ENCODE data around the gene SRGAP1. TPM values are rescaled to one million over a fixed set of nuclear protein-coding genes. Genes with fewer than 3 reads are reported as not detected.
"Not testable (repeated sequence)": the region's sequence is repeated elsewhere in the genome, so short reads cannot be mapped to it uniquely, and the experiment has no call there.

SRGAP1 gene
- total and polyA plus RNA-seq, 7 donors = 0.23 to 5.1 (median 1.5) TPM

- no peaks in the 10 kb centered on the region for H3K4me1 ChIP-seq
- no peak for DNase-seq
- no peak overlapping the region for H3K4me3 ChIP-seq
- no peaks in the 10 kb centered on the region for H3K9me3 ChIP-seq
- no peak for TF ChIP-seq CTCF (IDR thresholded peaks at IDR 0.05)
- WGBS, 3 donors = 82 to 91% (median 86%) methylated on average over 7 of the region's 7 CpGs
- ATAC-seq = no peak
- H3K27ac ChIP-seq = no peak overlapping the region
- no peaks in the 10 kb centered on the region for H3K27me3 ChIP-seq (ENCODE audit: insufficient read depth in 3 of 3, low read length in 2 of 3)
- peaks cover 2 to 21% of the 10 kb centered on the region in 2 donors for H3K36me3 ChIP-seq (ENCODE audit: insufficient read depth in 1 of 2, low read depth in 1 of 2)
- intact Hi-C loops (cut with DNase I) = no loop called here
These were observed 350.0 kb downstream of the SRGAP1 start for GRCh38 chr12:64194333-64195149.

GRCh38 chr12:64195841-64196240, 351.3 kb downstream of the SRGAP1 start:
- H3K27me3 ChIP-seq (ENCODE audit: insufficient read depth in 3 of 3, low read length in 2 of 3); H3K27ac ChIP-seq; H3K9me3 ChIP-seq; H3K4me3 ChIP-seq; intact Hi-C loops (cut with DNase I); H3K4me1 ChIP-seq; DNase-seq; ATAC-seq: not testable (repeated sequence)
- WGBS, 3 donors = 62 to 87% (median 80%) methylated on average over 3 to 10 of the region's 15 CpGs
- peaks cover 2 to 21% of the 10 kb centered on the region in 2 donors for H3K36me3 ChIP-seq (ENCODE audit: insufficient read depth in 1 of 2, low read depth in 1 of 2)

GRCh38 chr12:64203036-64203435, 358.5 kb downstream of the SRGAP1 start:
- no peak for DNase-seq
- Histone ChIP-seq H3K36me3 (ENCODE audit: insufficient read depth in 1 of 2, low read depth in 1 of 2) (peaks cover 2 to 10% of the 10 kb centered on the region in 2 donors), H3K27ac (no peak overlapping the region), H3K27me3 (ENCODE audit: insufficient read depth in 3 of 3, low read length in 2 of 3) (no peaks in the 10 kb centered on the region), H3K9me3 (no peaks in the 10 kb centered on the region), H3K4me1 (no peaks in the 10 kb centered on the region), H3K4me3 (no peak overlapping the region)
- intact Hi-C loops (cut with DNase I) = no loop called here
- no peak for TF ChIP-seq CTCF (IDR thresholded peaks at IDR 0.05)
- 91 to 95% (median 93%) methylated on average over 5 of the region's 5 CpGs for WGBS, 3 donors
- no peak for ATAC-seq

GRCh38 chr12:64203775-64204174, 359.3 kb downstream of the SRGAP1 start:
- no peak for DNase-seq
- no peak for ATAC-seq

More at GRCh38 chr12:64203775-64204174, 359.3 kb downstream of the SRGAP1 start:
- no peak for TF ChIP-seq CTCF (IDR thresholded peaks at IDR 0.05)
- Histone ChIP-seq H3K4me3 (no peak overlapping the region), H3K36me3 (ENCODE audit: insufficient read depth in 1 of 2, low read depth in 1 of 2) (peaks cover 2 to 10% of the 10 kb centered on the region in 2 donors), H3K27ac (no peak overlapping the region), H3K9me3 (no peaks in the 10 kb centered on the region), H3K4me1 (no peaks in the 10 kb centered on the region), H3K27me3 (ENCODE audit: insufficient read depth in 3 of 3, low read length in 2 of 3) (no peaks in the 10 kb centered on the region)
- intact Hi-C loops (cut with DNase I) = no loop called here
- WGBS, 3 donors = 56 to 70% (median 69%) methylated on average over 7 of the region's 7 CpGs
